Fibroblast of lung (primary cell): ENCODE measurements around the gene CTBP2. TPM values are rescaled to one million over a fixed set of nuclear protein-coding genes. Genes with fewer than 3 reads are reported as not detected.

Experiments used
- DNase-seq, 2 donors: peaks; one replicate each; pipeline versions ENCODE4 v3.0.0 to v3.0.0-alpha.2; 2010; ENCODE audit warnings: low read depth in 2 of 2
- H2AFZ ChIP-seq: 2 replicates; pipeline ENCODE4 v1.5.1; 2012; ENCODE audit warnings: low read length, control low read depth, inconsistent platforms
- H3K27ac ChIP-seq: 2 replicates; pipeline ENCODE4 v1.5.1; 2011; ENCODE audit warnings: low read length, control low read depth; ENCODE audit not compliant: insufficient read depth
- H3K27me3 ChIP-seq: 2 replicates; pipeline ENCODE4 v1.5.1; 2011; ENCODE audit warnings: mild to moderate bottlenecking, low read length; ENCODE audit not compliant: control insufficient read depth, insufficient read depth
- H3K36me3 ChIP-seq: 2 replicates; pipeline ENCODE4 v1.5.1; 2011; ENCODE audit warnings: low read length; ENCODE audit not compliant: control insufficient read depth, insufficient read depth
- H3K4me1 ChIP-seq: 2 replicates; pipeline ENCODE4 v1.5.1; 2011; ENCODE audit warnings: low read length; ENCODE audit not compliant: control insufficient read depth, insufficient read depth; ENCODE audit errors: extremely low read depth
- H3K4me2 ChIP-seq: 2 replicates; pipeline ENCODE4 v1.5.1; 2011; ENCODE audit warnings: low read length, control low read depth; ENCODE audit not compliant: insufficient read depth; ENCODE audit errors: extremely low read depth
- H3K4me3 ChIP-seq, 4 experiments: fragments of 200-600 bp in 1 of 4; sonication (generic) in 1 of 4; replicated peaks in 1 of 4; 2 replicates each; pipeline ENCODE4 v1.5.1; 2011 to 2016; ENCODE audit warnings: low read length in 4 of 4, low read depth in 3 of 4, mild to moderate bottlenecking in 3 of 4, control low read depth in 2 of 4, inconsistent platforms in 1 of 4, mixed read lengths in 1 of 4; ENCODE audit not compliant: insufficient read depth in 1 of 4; ENCODE audit errors: control extremely low read depth in 1 of 4
- H3K79me2 ChIP-seq: 2 replicates; pipeline ENCODE4 v1.5.1; 2012; ENCODE audit warnings: mild to moderate bottlenecking, low read length, inconsistent platforms; ENCODE audit not compliant: control insufficient read depth, insufficient read depth
- H3K9ac ChIP-seq: 2 replicates; pipeline ENCODE4 v1.5.1; 2011; ENCODE audit warnings: mild to moderate bottlenecking, low read length, control low read depth; ENCODE audit not compliant: insufficient read depth
- H3K9me3 ChIP-seq: 2 replicates; pipeline ENCODE4 v1.5.1; 2012; ENCODE audit warnings: low read depth, low read length; ENCODE audit not compliant: control insufficient read depth, insufficient read depth
- H4K20me1 ChIP-seq: 2 replicates; pipeline ENCODE4 v1.5.1; 2011; ENCODE audit warnings: low read length; ENCODE audit not compliant: control insufficient read depth, insufficient read depth; ENCODE audit errors: extremely low read depth
- CTCF ChIP-seq, 2 donors: IDR thresholded peaks in 1 of 2; conservative IDR thresholded peaks in 1 of 2; 1 replicate in 1 of 2; 2 replicates in 1 of 2; pipeline ENCODE4 v1.5.1; 2011 to 2012; ENCODE audit warnings: low read length in 2 of 2, control low read depth in 1 of 2, inconsistent platforms in 1 of 2, low read depth in 1 of 2, mild to moderate bottlenecking in 1 of 2
- EZH2 ChIP-seq: IDR thresholded peaks from 2 replicates; pipeline ENCODE4 v1.5.1; 2012; ENCODE audit warnings: low read length, control low read depth, mild to moderate bottlenecking; ENCODE audit errors: missing control alignments
- polyA plus RNA-seq, 2 donors: library from polyadenylated mRNA; depleted of rRNA in 1 of 2; stranded (reverse) in 1 of 2; unstranded in 1 of 2; fragments of >200 nt; gene quantifications; 2 replicates each; pipeline ENCODE4 v1.2.1, GENCODE V29; 2011 to 2012; ENCODE audit warnings: missing spikeins in 1 of 2
- total RNA-seq: library from RNA; depleted of rRNA; stranded (reverse); fragments of >200 nt; gene quantifications from 2 replicates; pipeline ENCODE4 v1.2.1, GENCODE V29; 2014

CTBP2 gene
- total and polyA plus RNA-seq, 2 donors (not counting 1 experiment from before 2014, with no cell fraction given): 72.1 to 73.3 TPM

GRCh38 chr10:125016123-125016522 lies 144.2 kb downstream of the CTBP2 start:
- DNase-seq: no peak
- H3K79me2 ChIP-seq: peaks cover 59% of the 10 kb centered on the region
- peak overlapping the region; percentile 74 for H3K4me2 ChIP-seq
- no peak overlapping the region for H3K4me3 ChIP-seq
- H3K36me3 ChIP-seq: peaks cover 4% of the 10 kb centered on the region
- H3K27me3 ChIP-seq: no peaks in the 10 kb centered on the region
- peak overlapping the region; percentile 8 for H3K9ac ChIP-seq
- H3K4me1 ChIP-seq: peaks cover 33% of the 10 kb centered on the region
- H3K9me3 ChIP-seq: no peaks in the 10 kb centered on the region
- peak overlapping the region; percentile 60 for H3K27ac ChIP-seq
- no peaks in the 10 kb centered on the region for H4K20me1 ChIP-seq
- no peak for TF ChIP-seq CTCF (conservative IDR thresholded peaks at IDR 0.05 in 1 of 2, IDR thresholded peaks at IDR 0.05 in 1 of 2; ENCODE audit: low read depth in 1 of 2, low read length in 2 of 2)
- TF ChIP-seq EZH2: no peak
- H2AFZ ChIP-seq: no peak overlapping the region

- Histone ChIP-seq H3K27ac (peak overlapping the region; percentile 60), H3K79me2 (peaks cover 53% of the 10 kb centered on the region), H2AFZ (no peak overlapping the region), H3K4me3 (no peak overlapping the region), H3K27me3 (no peaks in the 10 kb centered on the region), H3K4me1 (peaks cover 33% of the 10 kb centered on the region), H3K9ac (peak overlapping the region; percentile 35), H3K36me3 (peaks cover 4% of the 10 kb centered on the region), H3K9me3 (no peaks in the 10 kb centered on the region), H3K4me2 (peak overlapping the region; percentile 77), H4K20me1 (no peaks in the 10 kb centered on the region)
- DNase-seq: peak in 1 of 2 donors; percentile 37
- TF ChIP-seq EZH2 (no peak), CTCF (conservative IDR thresholded peaks at IDR 0.05 in 1 of 2, IDR thresholded peaks at IDR 0.05 in 1 of 2; ENCODE audit: low read depth in 1 of 2, low read length in 2 of 2) (no peak)
Observed at GRCh38 chr10:125015356-125015944, 144.9 kb downstream of the CTBP2 start.

GRCh38 chr10:125014836-125015355 lies 145.5 kb downstream of the CTBP2 start:
- Histone ChIP-seq H3K4me1 (peaks cover 33% of the 10 kb centered on the region), H3K9ac (no peak overlapping the region), H3K79me2 (peaks cover 51% of the 10 kb centered on the region), H4K20me1 (no peaks in the 10 kb centered on the region), H3K4me3 (no peak overlapping the region), H3K27me3 (no peaks in the 10 kb centered on the region), H2AFZ (no peak overlapping the region), H3K9me3 (no peaks in the 10 kb centered on the region), H3K36me3 (peaks cover 4% of the 10 kb centered on the region), H3K27ac (no peak overlapping the region), H3K4me2 (no peak overlapping the region)
- TF ChIP-seq CTCF (conservative IDR thresholded peaks at IDR 0.05 in 1 of 2, IDR thresholded peaks at IDR 0.05 in 1 of 2; ENCODE audit: low read depth in 1 of 2, low read length in 2 of 2): no peak
- TF ChIP-seq EZH2: no peak
- no peak for DNase-seq
